K562 (cell line): ENCODE results near the gene TCP11. TPM values are rescaled to one million over a fixed set of nuclear protein-coding genes. Genes with fewer than 3 reads are reported as not detected.

Experiments
- ATAC-seq: fragments of 200-7000 bp; cut with Tn5 transposase; 3 replicates; pipeline ENCODE4 v1.9.1; 2020; ENCODE audit warnings: moderate library complexity
- BruUV-seq: library from RNA; stranded (reverse); fragments of 400-500 nt; replicated peaks from 2 replicates; lab custom pipeline; 2021; lab: Mats Ljungman, UMichigan
- CTCF ChIA-PET: fragments of 300-600 bp; formaldehyde crosslinking; extraction: SDS; loops from one replicate; lab custom pipeline; 2021; ENCODE audit warnings: low intra/inter-chr PET ratio; lab: Yijun Ruan, JAX
- POLR2A ChIA-PET: fragments of 300-600, 350-650 bp; sonication (Branson Sonifier 250); formaldehyde crosslinking; extraction: SDS; loops from one replicate; lab custom pipeline; 2021; ENCODE audit warnings: antibody characterized with exemption, inconsistent platforms; lab: Yijun Ruan, JAX
- DNase-seq, 4 experiments: peaks; one replicate each; pipeline versions ENCODE4 v3.0.0 to v3.0.0-alpha.2; 2011 to 2018; ENCODE audit warnings: low spot score in 3 of 4, mixed read lengths in 3 of 4; ENCODE audit errors: extremely low read depth in 1 of 4
- FAIRE-seq: peaks from 2 replicates; lab custom pipeline; 2011; peaks lifted over from hg19 to GRCh38; lab: Jason Lieb, UNC
- H2AFZ ChIP-seq: 2 replicates; pipeline ENCODE4 v1.6.0; 2011; ENCODE audit warnings: low read depth, low read length, control low read depth, inconsistent platforms
- H3K27ac ChIP-seq: fragments of 200-600 bp; 3 replicates; pipeline ENCODE4 v1.8.0; 2011; ENCODE audit warnings: low read depth, mild to moderate bottlenecking, control low read depth, inconsistent platforms, low read length, moderate library complexity, mixed read lengths; ENCODE audit errors: extremely low read depth
- H3K27me3 ChIP-seq, 2 experiments: fragments of 300-600 bp in 1 of 2; 2 replicates in 1 of 2; 3 replicates in 1 of 2; pipeline versions ENCODE4 v1.6.0 to v1.8.0; 2011; ENCODE audit warnings: inconsistent platforms in 2 of 2, low read length in 2 of 2, mild to moderate bottlenecking in 1 of 2, mixed read lengths in 1 of 2, moderate library complexity in 1 of 2; ENCODE audit not compliant: control insufficient read depth in 2 of 2, insufficient read depth in 2 of 2
- H3K36me3 ChIP-seq: fragments of 300-600 bp; 3 replicates; pipeline ENCODE4 v1.8.0; 2011; ENCODE audit warnings: mild to moderate bottlenecking, low read length, inconsistent platforms; ENCODE audit not compliant: control insufficient read depth, insufficient read depth
- H3K4me1 ChIP-seq, 2 experiments: fragments of 200-600 bp in 1 of 2; replicated peaks in 1 of 2; 2 replicates in 1 of 2; 3 replicates in 1 of 2; pipeline versions ENCODE4 v1.5.1 to v1.8.0; 2011; ENCODE audit warnings: inconsistent platforms in 2 of 2, low read length in 2 of 2, mild to moderate bottlenecking in 1 of 2, mixed read lengths in 1 of 2, moderate library complexity in 1 of 2; ENCODE audit not compliant: control insufficient read depth in 2 of 2, insufficient read depth in 2 of 2
- H3K4me2 ChIP-seq: 2 replicates; pipeline ENCODE4 v1.6.1; 2011; ENCODE audit warnings: low read length, control low read depth, inconsistent platforms, mixed read lengths; ENCODE audit not compliant: insufficient read depth
- H3K4me3 ChIP-seq: fragments of 200-600 bp; sonication (generic), shearing (Covaris generic); 2 replicates; pipeline ENCODE4 v1.5.1; 2016; ENCODE audit warnings: control low read depth, inconsistent platforms
- H3K79me2 ChIP-seq: fragments of 200-600 bp; 3 replicates; pipeline ENCODE4 v1.8.0; 2011; ENCODE audit warnings: low read length, inconsistent platforms; ENCODE audit not compliant: control insufficient read depth, insufficient read depth
- H3K9ac ChIP-seq, 2 experiments: 2 replicates each; pipeline versions ENCODE4 v1.6.0 to v1.6.1; 2011; ENCODE audit warnings: low read depth in 2 of 2, low read length in 2 of 2, control low read depth in 1 of 2, inconsistent platforms in 1 of 2, mild to moderate bottlenecking in 1 of 2, mixed read lengths in 1 of 2; ENCODE audit not compliant: insufficient read depth in 1 of 2
- H3K9me1 ChIP-seq: one replicate; pipeline ENCODE4 v1.6.0; 2011; ENCODE audit warnings: inconsistent platforms, mild to moderate bottlenecking, low read length, moderate library complexity; ENCODE audit not compliant: control insufficient read depth, insufficient read depth
- H3K9me3 ChIP-seq: replicated peaks from 2 replicates; pipeline ENCODE4 v1.5.1; 2011; ENCODE audit warnings: low read depth, low read length, inconsistent platforms; ENCODE audit not compliant: control insufficient read depth, insufficient read depth
- H4K20me1 ChIP-seq: replicated peaks from 2 replicates; pipeline ENCODE4 v1.6.1; 2011; ENCODE audit warnings: low read length, inconsistent platforms, mixed read lengths; ENCODE audit not compliant: control insufficient read depth, insufficient read depth
- EP400 ChIP-seq: fragments of 450-650 bp; IDR thresholded peaks from 2 replicates; pipeline ENCODE4 v1.6.1; 2017; ENCODE audit warnings: antibody characterized with exemption, mild to moderate bottlenecking, moderate library complexity
- MITF ChIP-seq: IDR thresholded peaks from 2 replicates; pipeline ENCODE4 v1.6.1; 2014; ENCODE audit warnings: antibody characterized with exemption
- RBM14 ChIP-seq: fragments of 200-400 bp; formaldehyde crosslinking; IDR thresholded peaks from 2 replicates; pipeline ENCODE4 v1.6.1; 2018; ENCODE audit warnings: low read depth, mild to moderate bottlenecking, low read length, moderate library complexity, borderline replicate concordance; ENCODE audit not compliant: insufficient read depth
- WGBS: fragments of 100-300 bp; shearing (Covaris generic); methylation state at CpG from one replicate; pipeline ENCODE4 v1.1.6; 2016; ENCODE audit warnings: low coverage, mixed read lengths; ENCODE audit not compliant: insufficient coverage; ENCODE audit errors: missing lambda C conversion rate; 5-methylcytosine and 5-hydroxymethylcytosine counted together
- in situ Hi-C: fragments of 300-500 bp; cut with MboI; formaldehyde crosslinking; loops from 4 replicates; pipeline ENCODE4 v1.15.0; 2018; ENCODE audit warnings: inconsistent platforms, mixed read lengths
- intact Hi-C: fragments of 100-400 bp; cut with micrococcal nuclease; formaldehyde crosslinking; loops from 2 replicates; pipeline ENCODE4 v1.14.2; 2022
- polyA plus RNA-seq, 8 experiments: library from polyadenylated mRNA; depleted of rRNA in 4 of 8; stranded (reverse) in 5 of 8; unstranded in 3 of 8; fragments of >200 nt; fragmentation: Nextera tagmentation in 2 of 8; fragmentation: Illumina TruSeq in 1 of 8; extraction: Ambion mirVana in 2 of 8; extraction: Trizol in 1 of 8; gene quantifications; 2 replicates each; pipeline versions ENCODE4 v1.2.1 to v1.2.3, GENCODE V29; 2011 to 2014; ENCODE audit warnings: inconsistent platforms in 1 of 8, missing spikeins in 1 of 8
- total RNA-seq, 7 experiments: library from RNA; depleted of rRNA in 6 of 7; stranded (reverse); fragments of >200 nt in 6 of 7; fragmentation: Illumina TruSeq in 2 of 7; extraction: Trizol in 2 of 7; gene quantifications; 2 replicates each; pipeline versions ENCODE4 v1.2.1 to v1.2.3, GENCODE V29; 2011 to 2021; ENCODE audit warnings: low replicate concordance in 1 of 7
- TF ChIP-seq, protein P1 (sequence below): fragments of 450-650 bp; IDR thresholded peaks from one replicate; pipeline ENCODE4 v1.6.1; 2018; ENCODE audit warnings: mild to moderate bottlenecking, moderate library complexity; ENCODE audit not compliant: partially characterized antibody
- TF ChIP-seq, protein P2 (sequence below): fragments of 250-450 bp; sonication (Bioruptor Pico); IDR thresholded peaks from 2 replicates; pipeline ENCODE4 v1.5.0; 2021
- TF ChIP-seq, protein P3 (sequence below): sonication (generic); formaldehyde crosslinking; IDR thresholded peaks from 2 replicates; pipeline ENCODE4 v1.4.0; 2020; ENCODE audit warnings: mild to moderate bottlenecking, missing genetic modification reagents
- TF ChIP-seq, protein P4 (sequence below): fragments of 450-650 bp; formaldehyde crosslinking; IDR thresholded peaks from 2 replicates; pipeline ENCODE4 v1.4.0; 2020; ENCODE audit warnings: mild to moderate bottlenecking, moderate library complexity

The TCP11 gene
- total and polyA plus RNA-seq, 9 of the 15 experiments (the other 6 are each of a cell fraction or from before 2014, with no cell fraction given), result not detected

GRCh38 chr6:35140639-35141006 lies 516 bp downstream of the TCP11 start (continued):
- TF ChIP-seq, protein P1, sequence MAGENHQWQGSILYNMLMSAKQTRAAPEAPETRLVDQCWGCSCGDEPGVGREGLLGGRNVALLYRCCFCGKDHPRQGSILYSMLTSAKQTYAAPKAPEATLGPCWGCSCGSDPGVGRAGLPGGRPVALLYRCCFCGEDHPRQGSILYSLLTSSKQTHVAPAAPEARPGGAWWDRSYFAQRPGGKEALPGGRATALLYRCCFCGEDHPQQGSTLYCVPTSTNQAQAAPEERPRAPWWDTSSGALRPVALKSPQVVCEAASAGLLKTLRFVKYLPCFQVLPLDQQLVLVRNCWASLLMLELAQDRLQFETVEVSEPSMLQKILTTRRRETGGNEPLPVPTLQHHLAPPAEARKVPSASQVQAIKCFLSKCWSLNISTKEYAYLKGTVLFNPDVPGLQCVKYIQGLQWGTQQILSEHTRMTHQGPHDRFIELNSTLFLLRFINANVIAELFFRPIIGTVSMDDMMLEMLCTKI, result no peak
- TF ChIP-seq EP400 (no peak), MITF (no peak)
- TF ChIP-seq, all 486 proteins: peak for 0

GRCh38 chr6:35139924-35140638 lies 1.1 kb downstream of the TCP11 start:
- CTCF ChIA-PET, result interaction anchor here (0.6 to 3.7 kb wide), 10 partner anchors 102 to 976 kb away, joined by 3 to 17 read pairs (median 4); partner anchors contain the start of gene SMIM29
- Histone ChIP-seq H3K9ac (no peak overlapping the region), H4K20me1 (no peaks in the 10 kb centered on the region), H3K27me3 (peaks cover 5 to 8% of the 10 kb centered on the region in 2 experiments; a peak in 4 of 5 replicates), H3K36me3 (no peaks in the 10 kb centered on the region), H3K4me2 (no peak overlapping the region), H2AFZ (peak overlapping the region; percentile 5; the same call in 1 of the 2 replicates), H3K4me1 (peaks cover 0 to 13% of the 10 kb centered on the region in 2 experiments; a peak in 2 of 5 replicates), H3K79me2 (no peaks in the 10 kb centered on the region), H3K4me3 (no peak overlapping the region), H3K9me3 (no peaks in the 10 kb centered on the region), H3K27ac (no peak overlapping the region), H3K9me1 (no peaks in the 10 kb centered on the region)
- BruUV-seq, result no TSS peak
- 14% methylated on average over 17 of the region's 17 CpGs for WGBS
- ATAC-seq (peak; percentile 80), DNase-seq (peak; percentile 62 to 79 (median 66)), FAIRE-seq (peak; percentile 95)
- in situ Hi-C loops (loop anchor here (5.0 to 25.0 kb wide), 3 partner anchors 148 to 965 kb away; partner anchors contain the start of gene PACSIN1), intact Hi-C loops (loop anchor here (1.0 to 10.0 kb wide), 4 partner anchors 154 to 975 kb away; partner anchors contain the start of genes ANKS1A and TAF11)
- POLR2A ChIA-PET, result interaction anchor here (0.6 to 1.0 kb wide), 8 partner anchors 12 to 861 kb away, joined by 3 to 4 read pairs (median 3); partner anchors contain the start of gene ANKS1A
- TF ChIP-seq, protein P2, sequence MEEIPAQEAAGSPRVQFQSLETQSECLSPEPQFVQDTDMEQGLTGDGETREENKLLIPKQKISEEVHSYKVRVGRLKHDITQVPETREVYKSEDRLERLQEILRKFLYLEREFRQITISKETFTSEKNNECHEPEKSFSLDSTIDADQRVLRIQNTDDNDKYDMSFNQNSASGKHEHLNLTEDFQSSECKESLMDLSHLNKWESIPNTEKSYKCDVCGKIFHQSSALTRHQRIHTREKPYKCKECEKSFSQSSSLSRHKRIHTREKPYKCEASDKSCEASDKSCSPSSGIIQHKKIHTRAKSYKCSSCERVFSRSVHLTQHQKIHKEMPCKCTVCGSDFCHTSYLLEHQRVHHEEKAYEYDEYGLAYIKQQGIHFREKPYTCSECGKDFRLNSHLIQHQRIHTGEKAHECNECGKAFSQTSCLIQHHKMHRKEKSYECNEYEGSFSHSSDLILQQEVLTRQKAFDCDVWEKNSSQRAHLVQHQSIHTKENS (CRISPR knock-in tag), result no peak
- TF ChIP-seq, protein P3, sequence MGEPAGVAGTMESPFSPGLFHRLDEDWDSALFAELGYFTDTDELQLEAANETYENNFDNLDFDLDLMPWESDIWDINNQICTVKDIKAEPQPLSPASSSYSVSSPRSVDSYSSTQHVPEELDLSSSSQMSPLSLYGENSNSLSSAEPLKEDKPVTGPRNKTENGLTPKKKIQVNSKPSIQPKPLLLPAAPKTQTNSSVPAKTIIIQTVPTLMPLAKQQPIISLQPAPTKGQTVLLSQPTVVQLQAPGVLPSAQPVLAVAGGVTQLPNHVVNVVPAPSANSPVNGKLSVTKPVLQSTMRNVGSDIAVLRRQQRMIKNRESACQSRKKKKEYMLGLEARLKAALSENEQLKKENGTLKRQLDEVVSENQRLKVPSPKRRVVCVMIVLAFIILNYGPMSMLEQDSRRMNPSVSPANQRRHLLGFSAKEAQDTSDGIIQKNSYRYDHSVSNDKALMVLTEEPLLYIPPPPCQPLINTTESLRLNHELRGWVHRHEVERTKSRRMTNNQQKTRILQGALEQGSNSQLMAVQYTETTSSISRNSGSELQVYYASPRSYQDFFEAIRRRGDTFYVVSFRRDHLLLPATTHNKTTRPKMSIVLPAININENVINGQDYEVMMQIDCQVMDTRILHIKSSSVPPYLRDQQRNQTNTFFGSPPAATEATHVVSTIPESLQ, result no peak
- TF ChIP-seq, protein P4, sequence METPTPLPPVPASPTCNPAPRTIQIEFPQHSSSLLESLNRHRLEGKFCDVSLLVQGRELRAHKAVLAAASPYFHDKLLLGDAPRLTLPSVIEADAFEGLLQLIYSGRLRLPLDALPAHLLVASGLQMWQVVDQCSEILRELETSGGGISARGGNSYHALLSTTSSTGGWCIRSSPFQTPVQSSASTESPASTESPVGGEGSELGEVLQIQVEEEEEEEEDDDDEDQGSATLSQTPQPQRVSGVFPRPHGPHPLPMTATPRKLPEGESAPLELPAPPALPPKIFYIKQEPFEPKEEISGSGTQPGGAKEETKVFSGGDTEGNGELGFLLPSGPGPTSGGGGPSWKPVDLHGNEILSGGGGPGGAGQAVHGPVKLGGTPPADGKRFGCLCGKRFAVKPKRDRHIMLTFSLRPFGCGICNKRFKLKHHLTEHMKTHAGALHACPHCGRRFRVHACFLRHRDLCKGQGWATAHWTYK (CRISPR knock-in tag), result no peak
- TF ChIP-seq RBM14, result no peak
